Immature natural killer cell (primary cell): ENCODE data around the gene VPS37C. TPM values are rescaled to one million over a fixed set of nuclear protein-coding genes. Genes with fewer than 3 reads are reported as not detected.

Experiments
- DNase-seq, 3 donors: peaks; one replicate each; pipeline ENCODE4 v3.0.0; 2022; ENCODE audit warnings: mixed read lengths in 1 of 3
- H3K27ac Mint-ChIP-seq, 6 donors: one replicate each; pipeline ENCODE4 v1.8.0; 2020; ENCODE audit warnings: mixed read lengths in 6 of 6, mild to moderate bottlenecking in 5 of 6, inconsistent platforms in 4 of 6, moderate library complexity in 3 of 6
- H3K27me3 Mint-ChIP-seq, 3 donors: one replicate each; pipeline ENCODE4 v1.8.0; 2020 to 2021; ENCODE audit warnings: low read depth in 3 of 3, mild to moderate bottlenecking in 3 of 3, mixed read lengths in 3 of 3, moderate library complexity in 3 of 3, inconsistent platforms in 1 of 3
- H3K36me3 Mint-ChIP-seq, 3 donors: one replicate each; pipeline ENCODE4 v1.8.0; 2020; ENCODE audit warnings: mixed read lengths in 3 of 3, inconsistent platforms in 2 of 3, mild to moderate bottlenecking in 2 of 3
- H3K4me1 Mint-ChIP-seq, 2 donors: one replicate each; pipeline ENCODE4 v1.8.0; 2020; ENCODE audit warnings: inconsistent platforms in 2 of 2, mild to moderate bottlenecking in 2 of 2, mixed read lengths in 2 of 2, moderate library complexity in 1 of 2
- H3K4me3 Mint-ChIP-seq, 5 donors: one replicate each; pipeline ENCODE4 v1.8.0; 2020; ENCODE audit warnings: mild to moderate bottlenecking in 5 of 5, mixed read lengths in 5 of 5, inconsistent platforms in 3 of 5, moderate library complexity in 3 of 5
- H3K9me3 Mint-ChIP-seq, 6 donors: one replicate each; pipeline ENCODE4 v1.8.0; 2020; ENCODE audit warnings: mild to moderate bottlenecking in 6 of 6, mixed read lengths in 6 of 6, inconsistent platforms in 4 of 6, moderate library complexity in 3 of 6
- polyA plus RNA-seq, 3 donors: library from polyadenylated mRNA; unstranded; fragments of 300-500 nt; fragmentation: Illumina TruSeq; gene quantifications; one replicate each; pipeline ENCODE4 v1.2.3, GENCODE V29; 2021

VPS37C gene
- polyA plus RNA-seq, 3 donors from 2014 or later: 0.36 to 0.95 TPM; not detected in 1

DNA sequence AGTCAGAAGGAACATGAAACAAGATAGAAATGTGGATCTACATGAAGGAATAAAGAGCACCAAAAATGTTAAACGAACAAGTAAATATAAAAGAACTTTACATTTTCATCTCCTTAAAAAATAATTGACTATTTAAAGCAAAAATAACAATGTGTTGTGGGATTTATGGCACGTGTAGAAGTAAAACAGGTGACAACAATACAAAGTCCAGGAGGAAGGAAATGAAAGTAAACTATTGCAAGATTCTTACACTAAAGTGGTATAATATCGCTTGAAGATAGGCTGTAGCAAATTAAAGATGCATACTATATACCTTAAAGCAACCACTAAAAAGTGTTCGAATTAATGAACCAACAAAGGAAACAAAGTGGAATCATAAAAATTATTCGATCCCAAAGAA, 5.5 kb downstream of the VPS37C start:
- peaks cover 6 to 23% (median 12%) of the 10 kb centered on the region in 3 donors for H3K36me3 Mint-ChIP-seq
- DNase-seq: no peak
- H3K9me3 Mint-ChIP-seq: peaks cover 0 to 9% (median 5%) of the 10 kb centered on the region in 6 donors
- H3K27me3 Mint-ChIP-seq: peaks cover 6 to 11% (median 6%) of the 10 kb centered on the region in 3 donors
- H3K27ac Mint-ChIP-seq: peak overlapping the region in 1 of 6 donors; percentile 31
- H3K4me3 Mint-ChIP-seq: no peak overlapping the region
- peaks cover 8 to 10% of the 10 kb centered on the region in 2 donors for H3K4me1 Mint-ChIP-seq

DNA sequence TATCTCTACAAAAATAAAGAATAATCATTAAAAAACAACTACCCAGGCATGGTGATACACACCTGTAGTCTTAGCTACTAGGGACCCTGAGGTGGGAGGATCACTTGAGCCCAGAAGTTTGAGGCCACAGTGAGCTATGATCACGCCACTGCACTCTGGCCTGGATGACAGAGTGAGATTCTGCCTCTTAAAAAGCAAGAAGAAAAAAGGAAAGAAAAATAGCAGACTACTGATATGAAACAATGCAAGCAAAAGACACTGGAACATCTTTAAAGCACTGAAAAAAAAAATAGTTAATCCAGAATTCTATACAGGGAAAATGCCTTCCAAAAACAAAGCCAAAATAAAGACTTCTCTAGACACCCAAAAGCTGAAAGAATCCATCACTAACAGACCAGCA, 5.9 kb downstream of the VPS37C start:
- H3K9me3 Mint-ChIP-seq: peaks cover 0 to 9% (median 5%) of the 10 kb centered on the region in 6 donors
- no peak overlapping the region for H3K4me3 Mint-ChIP-seq
- peaks cover 1 to 6% (median 2%) of the 10 kb centered on the region in 3 donors for H3K27me3 Mint-ChIP-seq
- H3K4me1 Mint-ChIP-seq: peaks cover 5 to 6% of the 10 kb centered on the region in 2 donors
- H3K27ac Mint-ChIP-seq: peak overlapping the region in 2 of 6 donors; percentile 30 to 31
- peaks cover 6 to 23% (median 12%) of the 10 kb centered on the region in 3 donors for H3K36me3 Mint-ChIP-seq
- DNase-seq: no peak

DNA sequence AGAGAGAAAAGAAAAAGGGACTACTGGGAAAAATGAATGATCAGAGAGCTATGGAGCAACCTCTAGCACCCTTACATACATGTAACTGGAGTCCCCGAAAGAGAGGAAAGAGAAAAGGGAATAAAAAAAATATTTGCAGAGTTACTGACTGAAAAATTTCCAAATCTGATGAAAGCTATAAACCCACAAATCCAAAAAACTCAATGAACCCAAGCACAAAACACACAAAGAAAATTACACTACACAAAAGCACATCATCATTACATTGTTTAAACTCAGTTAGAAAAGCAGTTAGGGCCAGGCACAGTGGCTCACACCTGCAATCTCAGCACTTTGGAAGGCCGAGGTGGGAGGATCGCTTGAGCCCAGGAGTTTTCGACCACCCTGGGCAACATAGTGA, 6.7 kb downstream of the VPS37C start:
- H3K9me3 Mint-ChIP-seq: peaks cover 0 to 9% (median 5%) of the 10 kb centered on the region in 6 donors
- peaks cover 6 to 23% (median 16%) of the 10 kb centered on the region in 3 donors for H3K36me3 Mint-ChIP-seq
- H3K4me1 Mint-ChIP-seq: peaks cover 7% of the 10 kb centered on the region in 2 donors
- H3K4me3 Mint-ChIP-seq: no peak overlapping the region
- no peak for DNase-seq
- no peak overlapping the region for H3K27ac Mint-ChIP-seq
- peaks cover 0 to 3% (median 1%) of the 10 kb centered on the region in 3 donors for H3K27me3 Mint-ChIP-seq

DNA sequence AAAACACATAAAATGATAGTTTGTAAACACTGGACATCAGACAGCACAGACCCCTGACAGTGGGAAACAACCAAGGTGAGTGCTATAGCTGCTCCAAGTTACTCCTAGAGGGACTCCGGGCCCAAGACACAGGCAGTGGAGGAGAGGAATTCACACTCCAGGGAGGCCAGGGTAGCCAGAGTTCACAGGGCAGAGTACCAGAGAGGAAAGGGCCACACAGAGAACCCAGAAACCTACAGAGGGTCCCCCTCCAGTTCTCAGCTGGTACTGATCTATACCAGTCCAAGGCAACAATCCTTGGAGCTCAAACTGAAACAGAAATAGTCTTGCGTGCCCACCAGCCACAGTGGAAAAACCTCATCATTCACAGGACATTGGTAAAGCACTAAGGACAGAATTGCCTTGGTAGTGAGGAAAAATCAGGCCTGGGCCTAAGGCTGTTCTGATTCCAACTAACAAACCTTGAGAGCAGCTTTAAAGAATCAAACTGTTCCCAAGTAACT, 7.6 kb downstream of the VPS37C start:
- Mint-ChIP-seq H3K27me3 (peaks cover 0 to 1% (median 0%) of the 10 kb centered on the region in 3 donors), H3K4me1 (peaks cover 7% of the 10 kb centered on the region in 2 donors), H3K9me3 (peaks cover 0 to 9% (median 5%) of the 10 kb centered on the region in 6 donors), H3K36me3 (peaks cover 6 to 23% (median 16%) of the 10 kb centered on the region in 3 donors), H3K4me3 (no peak overlapping the region), H3K27ac (no peak overlapping the region)
- no peak for DNase-seq

DNA sequence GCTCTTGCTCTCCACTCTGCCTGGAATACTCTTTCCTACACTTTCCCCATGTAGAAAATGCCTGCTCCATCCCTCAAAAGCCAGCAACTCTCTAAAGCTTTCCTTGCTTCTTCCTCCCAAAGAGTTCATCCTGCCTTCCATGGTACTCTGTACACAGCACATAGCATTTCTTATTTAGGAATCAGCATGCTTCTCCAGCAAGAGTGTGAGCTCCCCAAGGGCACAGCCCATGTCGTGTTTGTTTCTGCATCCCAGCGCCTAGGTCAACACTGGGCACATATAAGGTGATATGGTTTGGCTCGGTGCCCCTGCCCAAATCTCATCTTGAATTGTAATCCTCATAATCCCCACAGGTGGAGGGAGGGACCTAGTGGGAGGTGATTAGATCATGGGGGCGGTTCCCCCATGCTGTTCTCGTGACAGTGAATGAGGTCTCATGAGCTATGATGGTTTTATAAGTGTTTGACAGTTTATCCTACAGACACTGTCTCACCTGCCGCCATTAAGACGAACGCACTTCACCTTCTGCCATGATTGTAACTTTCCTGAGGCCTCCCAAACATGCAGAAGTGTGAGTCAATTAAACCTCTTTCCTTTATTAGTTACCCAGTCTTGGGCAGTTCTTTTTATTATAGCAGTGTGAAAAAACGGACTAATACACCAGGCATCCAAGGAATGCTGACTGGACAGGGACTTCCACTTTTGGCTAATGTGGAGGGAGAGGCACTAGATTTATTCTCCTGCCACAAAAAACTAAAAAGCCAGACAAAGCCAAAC, 8.2 kb downstream of the VPS37C start:
- DNase-seq: no peak
- H3K4me3 Mint-ChIP-seq: no peak overlapping the region
- peaks cover 0 to 9% (median 5%) of the 10 kb centered on the region in 6 donors for H3K9me3 Mint-ChIP-seq
- H3K36me3 Mint-ChIP-seq: peaks cover 6 to 23% (median 16%) of the 10 kb centered on the region in 3 donors
- H3K4me1 Mint-ChIP-seq: peaks cover 7 to 11% of the 10 kb centered on the region in 2 donors
- peaks cover 0 to 1% (median 0%) of the 10 kb centered on the region in 3 donors for H3K27me3 Mint-ChIP-seq
- no peak overlapping the region for H3K27ac Mint-ChIP-seq

DNA sequence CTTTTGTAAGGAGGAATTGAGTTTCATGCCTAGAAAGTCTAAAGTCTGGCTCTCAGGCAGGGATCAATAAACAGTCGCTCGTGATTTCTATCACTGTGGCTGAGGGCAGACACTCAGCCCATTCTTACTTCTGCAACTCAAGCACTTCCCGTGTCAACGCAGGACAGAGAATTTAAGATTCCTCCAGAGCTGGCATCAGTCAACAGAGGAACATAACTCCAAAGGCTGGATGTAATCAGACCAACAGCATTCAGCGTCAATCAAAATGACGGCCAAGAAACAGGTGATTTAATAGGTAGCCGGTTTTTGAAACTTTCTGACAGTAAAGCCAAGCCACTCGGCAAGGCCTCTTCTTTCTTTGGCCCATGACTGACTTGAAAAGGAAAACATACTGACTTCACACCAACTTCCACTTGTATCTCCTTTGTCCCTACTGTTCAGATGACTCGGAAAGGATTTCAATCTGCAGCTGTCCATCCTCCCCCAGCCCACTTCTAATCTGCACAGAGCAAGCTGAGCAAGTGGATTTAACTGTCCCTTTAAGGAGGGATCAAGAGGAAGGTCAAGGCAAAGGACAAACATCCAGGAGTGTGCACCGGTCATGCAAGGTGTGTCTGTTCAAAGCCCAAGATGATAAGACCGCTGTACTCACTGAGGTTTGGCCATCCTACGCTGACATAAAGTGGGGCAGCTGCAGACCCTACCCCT, 9.5 kb downstream of the VPS37C start:
- H3K9me3 Mint-ChIP-seq: peaks cover 0 to 9% (median 5%) of the 10 kb centered on the region in 6 donors

DNA sequence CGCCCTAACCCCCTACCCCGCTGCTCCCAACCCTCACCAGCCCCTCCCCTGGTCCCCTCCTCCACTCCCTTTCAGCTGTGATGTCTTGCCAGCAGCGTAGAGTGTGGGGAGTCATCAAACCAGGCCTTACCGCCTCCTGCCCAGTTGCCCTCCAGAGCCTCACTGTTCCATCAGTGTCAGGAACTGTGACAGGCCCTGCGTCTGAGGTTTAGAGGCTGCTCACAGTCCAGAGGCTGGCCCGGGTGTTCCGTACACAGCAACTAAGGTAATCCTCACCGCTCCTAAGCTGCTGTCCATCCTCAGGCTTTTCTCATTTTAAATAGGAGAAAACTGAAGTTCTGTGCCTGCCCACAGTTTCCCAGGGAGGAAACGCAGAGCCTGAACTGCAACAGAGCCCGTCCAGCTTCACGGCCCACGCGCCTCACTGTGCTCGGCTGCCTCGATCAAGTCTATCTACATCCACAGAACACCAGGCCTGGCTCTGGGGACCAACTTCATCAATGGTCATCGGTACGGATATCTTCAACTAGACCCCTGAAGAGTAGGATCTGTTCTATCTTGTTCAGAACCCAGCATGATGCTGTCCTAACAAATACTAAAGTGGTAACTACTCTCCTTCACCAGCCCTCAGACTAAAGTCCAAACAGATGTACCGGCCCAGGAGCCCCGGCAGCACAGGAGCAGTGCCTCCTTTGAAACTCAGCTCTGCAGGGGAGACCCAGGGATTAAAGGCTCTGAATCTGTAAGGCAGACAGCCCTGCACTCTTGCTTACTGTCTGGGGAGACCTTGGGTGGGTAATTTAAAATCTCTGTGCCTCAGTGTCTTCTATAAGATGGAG, 10.3 kb downstream of the VPS37C start:
- no peak for DNase-seq
- H3K27me3 Mint-ChIP-seq: peaks cover 0 to 1% (median 0%) of the 10 kb centered on the region in 3 donors
- no peak overlapping the region for H3K4me3 Mint-ChIP-seq
- H3K36me3 Mint-ChIP-seq: peaks cover 6 to 18% (median 16%) of the 10 kb centered on the region in 3 donors
- peaks cover 9 to 28% of the 10 kb centered on the region in 2 donors for H3K4me1 Mint-ChIP-seq
- no peak overlapping the region for H3K27ac Mint-ChIP-seq
- peaks cover 0 to 9% (median 5%) of the 10 kb centered on the region in 6 donors for H3K9me3 Mint-ChIP-seq

More for the DNA sequence above, 9.5 kb downstream of the VPS37C start:
- no peak for DNase-seq
- Mint-ChIP-seq H3K36me3 (peaks cover 6 to 20% (median 16%) of the 10 kb centered on the region in 3 donors), H3K4me3 (no peak overlapping the region), H3K27ac (no peak overlapping the region), H3K4me1 (peaks cover 9 to 22% of the 10 kb centered on the region in 2 donors), H3K27me3 (peaks cover 0 to 1% (median 0%) of the 10 kb centered on the region in 3 donors)

DNA sequence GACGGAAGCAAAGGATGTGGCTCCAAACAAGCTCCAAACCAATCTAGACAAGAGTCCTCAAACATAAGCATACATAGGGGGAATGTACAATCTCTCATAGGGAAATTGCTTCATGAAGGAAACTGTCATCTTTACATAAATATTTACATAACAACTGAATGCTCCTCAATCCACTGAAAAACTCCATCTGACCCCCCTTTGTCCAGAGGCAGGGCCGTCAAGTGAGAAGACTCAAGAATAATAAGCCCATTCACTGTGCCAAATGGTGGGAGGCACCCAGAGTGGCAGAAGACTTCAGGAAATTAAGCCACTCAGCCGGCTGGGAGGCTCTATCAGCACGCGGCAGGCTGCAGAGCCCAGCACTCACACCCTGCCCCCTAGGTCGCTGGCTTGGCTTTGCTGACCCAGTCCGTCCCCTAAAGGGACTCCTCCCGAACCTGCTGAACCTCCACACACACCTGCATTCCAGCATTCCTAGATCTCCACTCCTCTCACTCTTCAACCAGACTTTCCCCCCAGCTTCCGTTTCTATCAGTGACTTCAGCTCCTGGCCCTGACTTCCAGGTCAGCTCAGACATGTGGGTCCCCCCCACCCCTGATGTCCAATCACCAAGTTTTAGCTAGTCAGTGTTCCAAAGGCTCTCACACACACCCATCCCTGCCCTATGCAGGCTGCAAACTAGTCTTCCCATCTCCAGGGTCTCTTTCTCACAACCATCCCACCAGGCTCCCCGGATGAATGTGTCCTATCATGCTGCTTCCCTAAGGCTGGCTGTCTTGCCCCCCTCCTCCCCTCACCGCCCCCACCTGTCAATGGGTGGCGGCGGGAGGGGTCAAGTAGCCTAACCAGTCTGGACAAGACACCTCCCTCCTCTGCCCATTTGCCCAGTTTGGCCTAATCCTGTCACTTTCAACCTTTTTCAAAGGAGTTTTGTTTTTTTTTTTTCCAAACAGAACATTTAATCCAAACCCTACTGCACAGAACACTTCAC, 11.3 kb downstream of the VPS37C start:
- no peak overlapping the region for H3K4me3 Mint-ChIP-seq
- peaks cover 8 to 28% of the 10 kb centered on the region in 2 donors for H3K4me1 Mint-ChIP-seq
- peak overlapping the region in 3 of 6 donors; percentile 10 to 62 (median 34) for H3K27ac Mint-ChIP-seq
- DNase-seq: no peak
- peaks cover 0 to 1% (median 0%) of the 10 kb centered on the region in 3 donors for H3K27me3 Mint-ChIP-seq
- peaks cover 0 to 9% (median 5%) of the 10 kb centered on the region in 6 donors for H3K9me3 Mint-ChIP-seq
- H3K36me3 Mint-ChIP-seq: peaks cover 6 to 13% (median 13%) of the 10 kb centered on the region in 3 donors

DNA sequence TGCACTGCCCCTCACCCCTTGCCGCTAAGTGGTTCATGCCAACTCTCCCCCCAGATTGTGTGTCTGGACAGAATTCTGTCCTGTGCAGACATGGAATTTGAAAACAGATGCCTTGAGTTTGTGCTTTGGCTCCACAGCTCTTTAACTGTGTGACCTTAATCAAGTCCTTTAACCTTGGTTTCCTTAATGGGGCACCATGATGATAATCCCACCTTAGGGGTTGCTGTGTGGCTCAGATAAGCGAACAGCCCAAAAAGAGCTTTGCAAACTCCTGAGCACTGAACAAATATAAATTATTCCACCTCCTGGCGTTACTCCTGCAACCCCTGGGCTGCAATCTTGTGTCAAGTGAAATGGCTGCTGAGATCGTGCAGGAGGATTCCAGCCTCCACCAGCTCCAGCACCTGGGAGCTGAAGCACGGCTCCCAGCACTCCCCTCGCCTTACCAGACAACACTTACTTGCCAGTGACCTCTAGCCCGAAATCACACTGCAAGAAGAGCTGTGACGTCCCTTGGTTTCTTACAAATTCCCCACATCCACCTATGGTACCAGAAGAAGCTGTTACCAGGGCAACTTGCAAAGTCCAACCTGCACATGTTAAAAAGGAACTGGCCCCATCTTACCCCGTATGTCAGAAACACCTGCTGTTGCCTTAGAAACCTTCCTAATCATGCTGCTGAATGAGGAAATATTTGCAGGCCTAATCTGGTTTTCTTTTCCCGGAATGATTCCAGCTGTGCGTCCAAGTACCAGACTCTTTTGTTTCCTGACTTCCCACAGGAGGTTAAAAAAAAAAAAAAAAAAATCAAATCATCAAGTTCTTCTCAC, 13.2 kb downstream of the VPS37C start:
- H3K27me3 Mint-ChIP-seq: no peaks in the 10 kb centered on the region
- H3K4me1 Mint-ChIP-seq: peaks cover 8 to 28% of the 10 kb centered on the region in 2 donors
- H3K9me3 Mint-ChIP-seq: no peaks in the 10 kb centered on the region
- H3K4me3 Mint-ChIP-seq: no peak overlapping the region
- DNase-seq: no peak
- peaks cover 0 to 4% (median 3%) of the 10 kb centered on the region in 3 donors for H3K36me3 Mint-ChIP-seq
- peak overlapping the region in 1 of 6 donors; percentile 58 for H3K27ac Mint-ChIP-seq

DNA sequence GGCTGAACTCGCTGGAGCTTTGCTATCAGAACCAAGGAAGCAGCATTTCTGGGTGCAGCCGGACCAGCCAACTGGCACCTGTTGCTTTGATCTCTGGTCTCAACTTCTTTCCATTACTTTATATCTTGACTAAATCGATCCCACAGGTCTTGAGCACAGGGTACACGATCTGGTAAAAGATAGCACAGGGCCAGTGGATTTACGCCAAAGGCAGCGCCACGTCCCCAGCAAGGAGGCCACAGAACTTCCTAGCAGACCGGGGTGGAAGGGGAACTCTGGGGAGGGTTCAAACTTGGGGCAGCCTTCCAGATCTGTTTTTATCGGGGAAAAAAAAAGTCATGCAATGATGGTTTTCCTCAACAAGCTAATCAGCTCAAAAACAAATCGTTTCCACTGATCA, 14.0 kb downstream of the VPS37C start:
- Mint-ChIP-seq H3K4me3 (no peak overlapping the region), H3K27ac (peak overlapping the region in 1 of 6 donors; percentile 67)

DNA sequence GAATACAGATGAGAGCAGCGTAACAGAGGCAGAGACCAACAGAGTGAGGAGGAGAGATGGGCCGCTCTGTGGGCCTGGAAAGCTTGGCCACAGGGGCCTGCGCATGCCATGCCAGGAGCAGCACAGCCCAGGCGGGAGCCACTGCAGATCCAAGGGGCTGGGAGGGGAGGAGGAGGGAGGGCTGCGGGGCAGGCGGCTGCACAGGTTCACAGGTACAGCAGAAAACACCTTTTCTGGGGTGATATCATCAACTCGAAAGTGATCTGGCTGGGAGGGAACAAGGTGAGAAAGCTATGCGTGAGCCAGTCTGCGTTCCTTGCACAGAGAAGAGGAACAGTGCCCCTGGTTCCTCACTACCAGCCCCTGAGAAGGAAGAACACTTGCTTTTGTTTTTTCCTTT, 14.8 kb downstream of the VPS37C start:
- Mint-ChIP-seq H3K4me3 (no peak overlapping the region), H3K9me3 (no peaks in the 10 kb centered on the region), H3K27ac (no peak overlapping the region), H3K27me3 (no peaks in the 10 kb centered on the region), H3K4me1 (peaks cover 8 to 28% of the 10 kb centered on the region in 2 donors), H3K36me3 (peaks cover 0 to 4% (median 3%) of the 10 kb centered on the region in 3 donors)
- DNase-seq: no peak

More for the DNA sequence above, 14.0 kb downstream of the VPS37C start:
- Mint-ChIP-seq H3K27me3 (no peaks in the 10 kb centered on the region), H3K36me3 (peaks cover 0 to 4% (median 3%) of the 10 kb centered on the region in 3 donors), H3K9me3 (no peaks in the 10 kb centered on the region), H3K4me1 (peaks cover 8 to 28% of the 10 kb centered on the region in 2 donors)
- no peak for DNase-seq
